G401 (cell line): Measurements from ENCODE around the gene ACOT2. TPM values are rescaled to one million over a fixed set of nuclear protein-coding genes. Genes with fewer than 3 reads are reported as not detected.
"Not testable (repeated sequence)": the region's sequence is repeated elsewhere in the genome, so short reads cannot be mapped to it uniquely, and the experiment has no call there.

Experiments used
- DNase-seq: peaks from one replicate; pipeline ENCODE4 v3.0.0-alpha.2; 2015; ENCODE audit warnings: low spot score
- in situ Hi-C: cut with HindIII; loops from 2 replicates; pipeline ENCODE4 v1.10.0; 2016; ENCODE audit warnings: low sequenced_read_pairs, mixed read lengths
- total RNA-seq: library from RNA; depleted of rRNA; stranded (reverse); fragments of >200 nt; shearing (Covaris generic); gene quantifications from 2 replicates; pipeline ENCODE4 v1.2.3, GENCODE V29; 2014; rRNA removed

Gene ACOT2, protein sequence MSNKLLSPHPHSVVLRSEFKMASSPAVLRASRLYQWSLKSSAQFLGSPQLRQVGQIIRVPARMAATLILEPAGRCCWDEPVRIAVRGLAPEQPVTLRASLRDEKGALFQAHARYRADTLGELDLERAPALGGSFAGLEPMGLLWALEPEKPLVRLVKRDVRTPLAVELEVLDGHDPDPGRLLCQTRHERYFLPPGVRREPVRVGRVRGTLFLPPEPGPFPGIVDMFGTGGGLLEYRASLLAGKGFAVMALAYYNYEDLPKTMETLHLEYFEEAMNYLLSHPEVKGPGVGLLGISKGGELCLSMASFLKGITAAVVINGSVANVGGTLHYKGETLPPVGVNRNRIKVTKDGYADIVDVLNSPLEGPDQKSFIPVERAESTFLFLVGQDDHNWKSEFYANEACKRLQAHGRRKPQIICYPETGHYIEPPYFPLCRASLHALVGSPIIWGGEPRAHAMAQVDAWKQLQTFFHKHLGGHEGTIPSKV
- total RNA-seq = 117 and 124 TPM in 2 replicates

DNA sequence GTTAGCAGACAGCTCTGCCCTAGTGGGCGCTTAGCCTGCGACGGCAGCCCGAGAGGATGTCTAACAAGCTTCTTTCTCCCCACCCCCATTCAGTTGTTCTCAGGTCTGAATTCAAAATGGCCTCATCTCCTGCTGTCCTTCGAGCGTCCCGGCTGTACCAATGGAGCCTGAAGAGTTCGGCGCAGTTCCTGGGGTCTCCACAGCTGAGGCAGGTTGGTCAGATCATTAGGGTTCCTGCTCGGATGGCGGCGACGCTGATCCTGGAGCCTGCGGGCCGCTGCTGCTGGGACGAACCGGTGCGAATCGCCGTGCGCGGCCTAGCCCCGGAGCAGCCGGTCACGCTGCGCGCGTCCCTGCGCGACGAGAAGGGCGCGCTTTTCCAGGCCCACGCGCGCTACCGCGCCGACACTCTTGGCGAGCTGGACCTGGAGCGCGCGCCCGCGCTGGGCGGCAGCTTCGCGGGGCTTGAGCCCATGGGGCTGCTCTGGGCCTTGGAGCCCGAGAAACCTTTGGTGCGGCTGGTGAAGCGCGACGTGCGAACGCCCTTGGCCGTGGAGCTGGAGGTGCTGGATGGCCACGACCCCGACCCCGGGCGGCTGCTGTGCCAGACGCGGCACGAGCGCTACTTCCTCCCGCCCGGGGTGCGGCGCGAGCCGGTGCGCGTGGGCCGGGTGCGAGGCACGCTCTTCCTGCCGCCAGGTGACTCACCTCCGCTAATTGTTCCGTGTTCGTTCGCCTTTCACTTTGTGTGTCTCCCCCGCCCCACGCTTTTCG lies at the start of gene ACOT2:
Gene ACOT2, plus strand, starts transcription at position 29 of the 774 bp plus-strand sequence. Its CDS starts 28 bp downstream, at position 57.
- in situ Hi-C loops = not testable (repeated sequence)

DNA sequence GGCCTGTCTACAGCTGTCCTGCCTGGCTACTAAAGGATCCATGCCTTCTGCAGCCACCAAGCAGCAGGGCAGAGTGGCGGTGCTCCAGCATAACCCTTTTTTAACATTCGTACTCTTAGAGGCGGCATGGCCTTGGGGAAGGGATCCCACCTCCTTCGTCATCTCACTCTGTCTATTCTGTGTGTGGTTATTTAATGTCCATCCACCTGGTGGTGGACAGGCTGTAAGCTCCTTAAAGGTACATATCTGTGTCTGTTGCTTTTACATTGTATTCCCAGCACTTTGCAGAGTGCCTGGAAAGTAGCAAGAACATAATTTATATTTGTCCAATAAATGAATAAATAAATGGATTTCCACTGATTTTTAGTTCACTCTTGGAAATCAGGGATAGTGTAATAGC lies 47.8 kb upstream of the ACOT2 start:
- DNase-seq = no peak
- in situ Hi-C loops = no loop called here

More for the DNA sequence above, at the start of gene ACOT2:
- DNase-seq = peak; percentile 88

DNA sequence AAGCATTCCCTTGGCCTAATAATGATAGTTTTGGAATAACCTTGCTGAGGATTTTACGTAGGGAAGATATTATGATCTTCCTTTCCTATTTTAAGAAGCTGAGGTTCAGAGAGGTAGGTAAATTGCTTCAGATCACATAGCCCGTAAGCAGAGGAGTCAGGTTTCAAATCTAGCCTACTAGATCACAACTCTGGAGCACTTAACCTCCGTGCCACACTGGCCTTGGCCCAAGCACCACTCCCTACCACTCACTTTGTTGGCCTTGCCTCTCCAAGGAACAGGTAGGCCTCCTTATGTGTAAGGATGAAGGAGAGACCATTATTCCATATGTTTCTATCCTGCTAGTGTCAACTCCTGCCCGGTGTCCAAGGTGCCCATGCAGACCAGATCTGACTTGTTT lies 44.5 kb upstream of the ACOT2 start:
- in situ Hi-C loops = no loop called here
- no peak for DNase-seq

DNA sequence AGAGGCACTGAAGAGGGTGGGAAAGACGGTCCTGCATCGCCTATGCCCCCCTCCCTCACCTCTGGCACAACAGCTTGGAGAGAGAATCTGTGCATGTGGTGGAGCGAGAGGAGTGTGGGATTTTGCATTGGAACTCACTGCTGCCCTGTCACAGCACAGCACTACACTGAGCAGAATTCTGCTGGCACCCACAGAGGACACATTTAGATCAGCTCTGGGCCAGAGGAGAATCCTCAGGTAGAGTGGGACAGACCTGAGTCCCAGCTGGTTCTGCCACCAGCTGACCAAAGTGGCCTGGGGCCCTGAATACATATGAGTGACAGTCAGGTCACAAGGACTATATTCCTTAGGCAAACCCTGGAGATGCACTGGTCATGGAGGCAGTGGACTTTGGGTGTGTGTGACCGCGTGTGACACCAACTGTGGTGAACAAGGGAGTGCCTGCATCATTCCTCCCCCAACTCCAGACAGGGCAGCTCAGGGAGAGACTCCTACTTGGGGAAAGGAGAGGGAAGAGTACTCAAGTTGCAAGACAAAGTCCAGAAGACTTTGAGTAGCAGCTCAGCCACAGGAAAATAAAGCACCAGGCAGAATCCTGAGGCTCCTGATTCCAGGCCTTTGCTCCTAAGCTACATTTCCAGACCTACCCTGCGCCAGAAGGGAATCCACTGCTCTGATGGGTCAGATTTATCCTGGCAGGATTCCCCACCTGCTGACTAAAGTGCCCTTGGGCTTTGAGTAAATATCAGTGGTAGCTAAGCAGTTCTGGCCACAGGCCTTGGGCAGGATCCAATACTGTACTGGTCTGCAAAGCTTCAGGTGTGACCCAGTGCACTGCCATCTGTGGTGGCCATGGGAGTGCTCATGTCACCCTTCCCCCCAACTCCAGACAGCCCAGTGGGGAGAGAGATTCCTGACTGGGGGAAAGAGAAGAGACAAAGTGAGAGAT lies 42.7 kb upstream of the ACOT2 start:
- DNase-seq = no peak
- in situ Hi-C loops = no loop called here

DNA sequence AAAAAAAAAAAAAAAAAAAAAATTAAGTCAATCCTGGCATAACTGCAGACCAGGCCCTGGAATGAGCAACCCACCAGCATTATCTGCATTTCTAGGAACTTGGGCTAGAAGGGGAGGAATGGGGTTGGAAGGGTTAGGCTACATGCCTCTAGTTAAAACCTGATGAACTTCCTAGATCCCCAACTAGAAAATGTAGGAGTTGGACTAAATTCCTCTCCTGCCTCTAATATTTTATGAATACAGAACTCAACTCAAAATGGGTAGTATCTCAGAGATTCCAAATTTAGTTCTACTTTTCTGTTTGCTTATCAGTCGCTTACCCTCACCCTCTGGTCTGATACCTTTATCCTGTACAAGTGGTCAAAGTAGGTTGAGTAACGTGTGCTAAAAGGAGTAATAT lies 39.7 kb upstream of the ACOT2 start:
- DNase-seq, in situ Hi-C loops: not testable (repeated sequence)

DNA sequence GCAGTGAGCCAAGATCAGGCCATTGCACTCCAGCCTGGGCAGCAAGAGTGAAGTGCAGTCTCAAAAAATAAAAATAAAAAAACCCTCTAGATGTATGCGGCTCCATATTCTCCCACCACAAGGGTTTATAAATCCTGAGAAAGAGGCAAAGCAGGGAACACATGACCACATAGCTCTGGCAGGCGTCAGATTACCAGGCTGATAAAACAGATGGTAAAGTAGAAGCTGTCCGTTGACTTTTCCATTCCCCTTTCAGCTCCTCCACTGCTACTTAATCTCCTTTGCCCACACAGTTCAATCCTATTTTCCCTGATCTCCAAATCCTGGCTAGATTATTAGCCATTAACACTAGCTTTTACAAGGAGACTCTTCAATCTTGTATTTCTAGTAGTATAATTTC lies 37.0 kb upstream of the ACOT2 start:
- in situ Hi-C loops, DNase-seq: not testable (repeated sequence)

DNA sequence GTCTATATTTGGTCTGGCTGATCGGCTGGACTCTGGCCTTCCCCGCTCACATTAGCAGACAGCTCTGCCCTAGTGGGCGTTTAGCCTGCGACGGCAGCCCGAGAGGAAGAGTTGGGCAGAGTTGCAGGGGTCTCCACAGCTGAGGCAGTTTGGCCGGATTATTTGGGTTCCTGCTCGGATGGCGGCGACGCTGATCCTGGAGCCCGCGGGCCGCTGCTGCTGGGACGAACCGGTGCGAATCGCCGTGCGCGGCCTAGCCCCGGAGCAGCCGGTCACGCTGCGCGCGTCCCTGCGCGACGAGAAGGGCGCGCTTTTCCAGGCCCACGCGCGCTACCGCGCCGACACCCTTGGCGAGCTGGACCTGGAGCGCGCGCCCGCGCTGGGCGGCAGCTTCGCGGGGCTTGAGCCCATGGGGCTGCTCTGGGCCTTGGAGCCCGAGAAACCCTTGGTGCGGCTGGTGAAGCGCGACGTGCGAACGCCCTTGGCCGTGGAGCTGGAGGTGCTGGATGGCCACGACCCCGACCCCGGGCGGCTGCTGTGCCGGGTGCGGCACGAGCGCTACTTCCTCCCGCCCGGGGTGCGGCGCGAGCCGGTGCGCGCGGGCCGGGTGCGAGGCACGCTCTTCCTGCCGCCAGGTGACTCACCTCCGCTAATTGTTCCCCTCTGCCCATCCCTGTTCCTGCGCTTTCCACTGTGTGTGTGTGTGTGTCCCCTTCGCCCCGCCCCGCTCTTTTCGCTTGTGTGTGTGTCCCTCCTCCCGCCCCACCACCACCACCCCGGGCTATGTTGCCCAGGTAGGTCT lies 31.6 kb upstream of the ACOT2 start:
- in situ Hi-C loops = not testable (repeated sequence)
- peak; percentile 19 for DNase-seq

DNA sequence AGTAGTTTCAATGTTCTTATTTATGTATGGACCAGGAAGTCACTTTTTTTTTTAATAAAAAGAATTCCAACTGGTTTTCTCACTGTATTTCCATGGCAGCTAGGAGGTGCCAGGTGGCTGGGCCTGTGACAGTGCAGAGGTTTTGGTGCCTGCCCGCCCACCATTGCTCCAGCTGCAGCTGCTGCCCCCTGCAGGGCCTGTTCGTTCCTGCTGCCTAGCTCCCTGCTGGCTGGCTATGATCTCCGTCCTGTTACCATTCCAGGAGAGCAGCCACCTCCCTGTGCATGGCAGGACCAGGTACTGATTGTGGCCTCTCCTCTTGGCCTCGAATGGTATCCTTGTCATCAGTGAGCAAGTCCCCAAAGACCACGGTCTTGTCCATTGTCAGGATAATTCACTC lies 30.0 kb upstream of the ACOT2 start:
- in situ Hi-C loops, DNase-seq: not testable (repeated sequence)

DNA sequence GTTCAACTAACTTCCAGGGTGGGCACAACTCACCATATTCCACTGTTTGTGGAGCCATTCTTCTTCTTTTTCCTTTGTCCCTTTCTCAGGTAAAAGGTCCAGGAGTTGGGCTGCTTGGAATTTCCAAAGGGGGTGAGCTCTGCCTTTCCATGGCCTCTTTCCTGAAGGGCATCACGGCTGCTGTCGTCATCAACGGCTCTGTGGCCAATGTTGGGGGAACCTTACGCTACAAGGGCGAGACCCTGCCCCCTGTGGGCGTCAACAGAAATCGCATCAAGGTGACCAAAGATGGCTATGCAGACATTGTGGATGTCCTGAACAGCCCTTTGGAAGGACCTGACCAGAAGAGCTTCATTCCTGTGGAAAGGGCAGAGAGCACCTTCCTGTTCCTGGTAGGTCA lies 26.1 kb upstream of the ACOT2 start:
- in situ Hi-C loops, DNase-seq: not testable (repeated sequence)

DNA sequence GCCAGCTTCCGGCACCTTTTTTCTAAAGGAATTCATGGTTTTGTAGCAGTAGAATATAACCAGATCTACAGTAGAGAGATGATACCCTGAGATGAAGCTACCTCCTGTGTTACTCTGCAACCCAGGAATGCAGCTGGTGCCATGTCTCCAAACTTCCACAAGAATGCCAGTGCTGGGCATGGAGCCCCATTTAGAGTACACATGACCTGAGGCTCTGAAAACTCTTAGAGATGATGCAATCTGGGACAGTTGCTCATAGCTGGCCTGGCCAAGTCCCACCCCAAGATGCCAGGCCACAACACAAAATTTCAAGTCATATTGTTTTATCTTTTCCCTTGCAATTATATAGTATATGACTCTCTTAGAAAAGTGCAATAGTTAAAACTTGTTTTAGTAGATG lies 23.7 kb upstream of the ACOT2 start:
- DNase-seq, in situ Hi-C loops: not testable (repeated sequence)

DNA sequence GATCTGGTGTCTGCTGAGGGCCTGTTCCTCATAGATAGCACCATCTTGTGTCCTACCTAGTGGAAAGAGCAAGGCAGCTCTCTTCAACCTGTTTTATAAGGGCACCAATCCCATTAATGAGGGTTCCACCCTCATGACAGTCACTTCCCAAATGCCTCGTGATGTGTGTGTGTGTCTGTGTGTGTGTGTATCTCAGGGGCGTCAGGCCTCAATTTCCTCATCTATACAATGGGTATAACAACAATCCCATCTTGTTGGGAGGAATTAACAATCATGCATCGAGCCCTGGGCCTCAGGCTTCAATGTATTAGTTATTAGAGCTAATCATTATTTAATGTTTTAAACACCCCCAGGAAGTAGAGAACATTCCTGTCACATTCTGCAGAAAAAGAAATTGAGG lies 19.9 kb upstream of the ACOT2 start:
- in situ Hi-C loops, DNase-seq: not testable (repeated sequence)

DNA sequence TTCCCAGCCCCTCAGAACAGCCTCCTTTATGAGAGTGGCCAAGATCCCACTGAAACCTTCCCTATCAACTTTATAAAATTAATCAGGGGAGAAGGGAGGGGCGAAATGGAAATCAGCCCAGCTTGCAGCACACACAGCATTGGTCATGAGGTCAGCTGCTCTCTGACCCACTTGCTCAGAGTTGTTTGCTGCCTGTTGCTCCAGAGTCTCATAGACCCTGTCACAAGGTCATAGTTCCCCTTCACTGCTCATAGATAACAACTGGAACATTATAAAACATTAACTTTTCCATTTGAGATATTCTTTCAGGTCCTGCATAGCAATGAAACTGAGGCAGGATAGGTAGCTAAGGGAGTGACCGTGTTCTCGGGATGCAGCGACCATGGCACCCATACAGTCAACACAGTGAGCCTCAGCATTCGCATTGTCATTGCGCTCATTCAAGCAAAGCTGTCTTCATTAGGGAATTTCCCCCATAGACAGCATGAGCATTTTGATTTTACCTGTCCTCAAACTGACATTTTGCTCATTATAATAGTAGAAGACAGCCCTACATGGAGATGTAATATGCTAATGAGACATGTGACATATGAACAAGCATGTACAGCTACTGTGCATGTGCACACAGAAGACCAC lies 19.0 kb upstream of the ACOT2 start:
- DNase-seq, in situ Hi-C loops: not testable (repeated sequence)

DNA sequence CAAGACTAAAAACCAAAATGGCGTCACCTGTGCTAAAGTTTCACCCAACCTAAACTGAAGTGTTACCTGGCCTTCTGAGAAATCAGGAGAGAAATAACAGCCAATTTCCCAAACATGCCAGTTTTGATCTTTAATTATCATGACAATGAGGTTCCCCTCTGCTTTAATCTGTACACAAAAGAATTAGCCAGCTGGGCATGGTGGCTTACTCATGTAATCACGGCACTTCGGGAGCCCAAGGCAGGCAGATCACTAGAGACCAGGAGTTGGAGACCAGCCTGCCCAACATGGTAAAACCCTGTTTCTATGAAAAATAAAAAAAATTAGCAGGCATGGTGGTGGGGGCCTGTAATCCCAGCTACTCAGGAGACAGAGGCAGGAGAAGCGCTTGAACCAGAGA lies 15.2 kb upstream of the ACOT2 start:
- DNase-seq = no peak

DNA sequence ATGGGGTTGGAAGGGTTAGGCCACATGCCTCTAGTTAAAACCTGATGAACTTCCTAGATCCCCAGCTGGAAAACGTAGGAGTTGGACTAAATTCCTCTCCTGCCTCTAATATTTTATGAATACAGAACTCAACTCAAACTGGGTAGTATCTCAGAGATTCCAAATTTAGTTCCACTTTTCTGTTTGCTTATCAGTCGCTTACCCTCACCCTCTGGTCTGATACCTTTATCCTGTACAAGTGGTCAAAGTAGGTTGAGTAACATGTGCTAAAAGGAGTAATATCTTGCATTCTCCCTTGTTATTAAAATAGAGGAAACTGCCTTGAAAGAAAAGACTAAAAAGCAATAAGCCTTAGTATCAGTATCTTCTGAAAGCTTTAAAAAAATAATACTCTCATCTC lies 11.8 kb upstream of the ACOT2 start:
- in situ Hi-C loops, DNase-seq: not testable (repeated sequence)

More for the DNA sequence above, 15.2 kb upstream of the ACOT2 start:
- in situ Hi-C loops = no loop called here

DNA sequence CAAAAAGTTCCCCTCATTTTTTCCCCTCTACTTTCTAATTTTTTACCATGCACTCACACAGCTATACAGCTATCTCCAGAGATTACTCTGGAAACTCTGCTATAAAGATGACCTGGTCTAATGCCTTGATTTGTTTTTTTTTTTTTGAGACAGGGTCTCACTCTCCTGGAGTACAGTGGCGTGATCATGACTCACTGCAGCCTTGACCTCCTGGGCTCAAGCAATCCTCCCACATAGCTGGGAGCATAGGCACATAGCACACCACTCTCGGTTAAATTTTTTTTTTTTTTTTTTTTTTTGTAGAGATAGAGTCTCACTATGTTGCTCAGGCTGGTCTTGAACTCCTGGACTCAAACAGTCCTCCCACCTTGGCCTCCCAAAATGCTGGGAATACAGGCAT lies 10.8 kb upstream of the ACOT2 start:
- DNase-seq, in situ Hi-C loops: not testable (repeated sequence)

DNA sequence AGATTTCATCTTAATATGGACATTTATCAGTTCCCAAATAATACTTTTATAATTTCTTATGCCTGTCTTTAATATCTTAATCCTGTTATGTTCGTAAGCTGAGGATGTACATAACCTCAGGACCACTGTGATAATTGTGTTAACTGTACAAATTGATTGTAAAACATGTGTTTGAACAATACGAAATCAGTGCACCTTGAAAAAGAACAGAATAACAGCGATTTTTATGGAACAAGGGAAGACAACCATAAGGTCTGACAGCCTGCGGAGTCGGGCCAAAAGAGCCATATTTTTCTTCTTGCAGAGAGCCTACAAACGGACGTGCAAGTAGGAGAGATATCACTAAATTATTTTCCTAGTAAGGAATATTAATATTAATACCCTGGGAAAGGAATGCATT lies 6.8 kb upstream of the ACOT2 start:
- in situ Hi-C loops = not testable (repeated sequence)

DNA sequence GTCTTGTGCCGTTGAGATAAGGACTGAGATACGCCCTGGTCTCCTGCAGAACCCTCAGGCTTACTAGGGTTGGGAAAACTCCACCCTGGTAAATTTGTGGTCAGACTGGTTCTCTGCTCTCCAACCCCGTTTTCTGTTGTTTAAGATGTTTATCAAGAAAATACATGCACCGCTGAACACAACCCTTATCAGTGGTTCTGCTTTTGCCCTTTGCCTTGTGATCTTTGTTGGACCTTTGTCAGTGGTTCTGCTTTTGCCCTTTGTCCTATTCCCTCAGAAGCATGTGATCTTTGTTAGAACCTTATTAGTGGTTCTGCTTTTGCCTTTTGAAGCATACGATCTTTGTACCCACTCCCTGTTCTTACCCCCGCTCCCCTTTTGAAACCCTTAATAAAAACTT lies 6.3 kb upstream of the ACOT2 start:
- DNase-seq, in situ Hi-C loops: not testable (repeated sequence)

More for the DNA sequence above, 6.8 kb upstream of the ACOT2 start:
- DNase-seq = not testable (repeated sequence)

DNA sequence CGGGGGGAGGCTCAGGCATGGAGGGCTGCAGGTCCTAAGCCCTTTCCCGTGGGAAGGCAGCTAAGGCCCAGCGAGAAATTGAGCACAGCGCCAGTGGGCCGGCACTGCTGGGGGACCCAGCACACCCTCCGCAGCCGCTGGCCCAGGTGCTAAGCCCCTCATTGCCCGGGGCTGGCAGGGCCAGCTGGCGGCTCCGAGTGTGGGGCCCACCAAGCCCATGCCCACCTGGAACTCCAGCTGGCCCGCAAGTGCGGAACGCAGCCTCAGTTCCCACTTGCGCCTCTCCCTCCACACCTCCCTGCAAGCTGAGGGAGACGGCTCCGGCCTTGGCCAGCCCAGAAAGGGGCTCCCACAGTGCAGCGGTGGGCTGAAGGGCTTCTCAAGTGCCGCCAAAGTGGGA lies 2.6 kb upstream of the ACOT2 start:
- in situ Hi-C loops, DNase-seq: not testable (repeated sequence)
